Fibroblast of skin of left quadriceps (primary cell): ENCODE measurements around the gene AOX1.
"Not testable (repeated sequence)": the region's sequence is repeated elsewhere in the genome, so short reads cannot be mapped to it uniquely, and the experiment has no call there.

ENCODE experiments used
- DNase-seq, 2 experiments: peaks; one replicate each; pipeline ENCODE4 v3.0.0-alpha.2; 2013; ENCODE audit warnings: low read depth in 2 of 2

AOX1 gene

DNA sequence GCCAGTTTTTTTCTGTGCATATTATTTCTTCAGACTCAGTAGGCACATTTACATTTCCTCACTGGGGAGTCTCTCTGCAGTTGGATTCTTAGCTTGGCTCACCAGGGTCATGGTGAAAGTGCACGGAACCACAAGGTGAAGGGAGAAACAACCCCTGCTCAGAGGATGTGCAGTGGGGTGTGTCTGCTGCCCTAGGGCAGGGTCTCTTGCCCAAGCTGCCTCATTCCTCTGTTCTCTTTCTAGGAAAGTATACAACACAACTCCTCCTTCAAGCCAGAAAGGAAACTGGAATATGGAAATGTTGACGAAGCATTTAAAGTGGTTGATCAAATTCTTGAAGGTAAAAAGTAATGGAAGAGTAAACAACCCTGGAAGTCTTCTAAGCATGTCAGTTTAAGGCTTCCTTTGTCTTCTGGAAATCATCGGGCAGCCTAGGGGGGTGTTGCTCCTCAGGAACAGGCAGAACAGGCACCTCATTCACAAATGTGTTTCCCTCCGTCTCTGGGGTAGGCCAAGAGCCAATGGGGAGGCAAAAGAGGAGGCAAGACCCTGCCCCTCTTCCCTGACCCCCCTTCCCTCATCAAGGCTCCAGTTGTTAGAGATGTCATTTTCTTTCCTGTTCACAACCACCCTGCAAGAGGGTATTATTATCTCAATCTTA is 41.4 kb downstream of the AOX1 start:
- DNase-seq = no peak

DNA sequence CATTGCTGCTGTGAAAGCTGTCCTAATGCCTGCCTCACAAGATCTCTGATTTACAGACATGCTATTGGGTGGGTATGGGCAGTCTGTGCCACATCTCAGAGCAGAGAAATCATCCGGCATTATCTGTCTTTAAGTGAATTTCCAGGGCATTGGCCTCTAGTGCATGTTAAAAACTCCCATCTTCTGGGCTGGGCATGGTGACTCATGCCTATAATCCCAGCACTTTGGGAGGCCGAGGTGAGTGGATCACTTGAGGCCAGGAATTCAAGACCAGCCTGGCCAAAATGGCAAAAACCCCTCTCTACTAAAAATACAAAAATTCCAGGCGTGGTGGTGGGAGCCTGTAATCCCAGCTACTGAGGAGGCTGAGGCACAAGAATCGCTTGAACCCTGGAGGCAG is 42.6 kb downstream of the AOX1 start:
- not testable (repeated sequence) for DNase-seq

DNA sequence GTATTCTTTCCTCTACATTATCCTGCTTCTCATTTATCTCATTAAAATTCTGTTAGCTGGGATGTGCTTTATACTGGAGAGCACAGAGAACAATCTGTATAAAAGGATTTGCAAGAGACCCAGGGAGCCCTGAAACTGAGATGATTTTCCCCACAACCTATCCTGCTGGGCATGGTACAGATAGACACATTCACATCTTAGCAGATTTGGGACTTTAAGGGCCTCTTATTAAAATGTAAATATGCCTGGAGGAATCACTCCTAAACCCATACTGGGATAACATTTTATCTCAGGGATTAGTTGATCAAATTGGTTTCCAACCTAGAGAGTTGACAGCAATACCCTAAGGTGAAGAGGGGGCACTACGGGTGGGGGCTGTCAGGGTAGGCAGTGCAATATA is 45.5 kb downstream of the AOX1 start:
- DNase-seq = no peak

DNA sequence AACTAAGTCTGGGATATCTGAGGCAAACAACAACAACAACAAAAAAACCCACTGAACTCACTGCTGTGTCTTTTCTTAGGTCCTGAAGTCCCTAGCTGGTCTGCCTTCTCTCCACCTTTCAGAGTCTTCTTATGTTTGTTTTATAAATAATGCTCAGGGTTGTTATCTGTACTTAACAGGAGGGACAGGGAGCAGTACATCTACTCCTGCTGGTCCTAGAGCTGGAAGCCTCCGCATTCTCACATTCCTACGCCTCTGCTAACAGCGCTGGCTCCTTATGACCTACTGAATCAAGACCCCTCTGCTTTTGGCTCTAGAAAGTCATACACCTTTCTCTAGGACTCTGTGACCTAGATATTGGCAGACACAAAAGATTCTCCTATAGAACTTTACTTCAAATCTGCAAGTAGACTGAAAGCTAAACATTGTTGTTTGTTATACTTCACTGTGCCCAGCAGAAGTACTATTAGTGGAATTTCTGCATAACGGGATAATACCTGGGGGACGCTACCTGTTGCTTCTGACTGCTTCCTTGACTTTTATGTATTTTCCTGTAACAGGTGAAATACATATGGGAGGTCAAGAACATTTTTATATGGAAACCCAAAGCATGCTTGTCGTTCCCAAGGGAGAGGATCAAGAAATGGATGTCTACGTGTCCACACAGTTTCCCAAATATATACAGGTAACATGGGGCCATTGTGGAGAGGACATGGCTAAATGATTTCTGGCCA is 48.6 kb downstream of the AOX1 start:
- DNase-seq = no peak

DNA sequence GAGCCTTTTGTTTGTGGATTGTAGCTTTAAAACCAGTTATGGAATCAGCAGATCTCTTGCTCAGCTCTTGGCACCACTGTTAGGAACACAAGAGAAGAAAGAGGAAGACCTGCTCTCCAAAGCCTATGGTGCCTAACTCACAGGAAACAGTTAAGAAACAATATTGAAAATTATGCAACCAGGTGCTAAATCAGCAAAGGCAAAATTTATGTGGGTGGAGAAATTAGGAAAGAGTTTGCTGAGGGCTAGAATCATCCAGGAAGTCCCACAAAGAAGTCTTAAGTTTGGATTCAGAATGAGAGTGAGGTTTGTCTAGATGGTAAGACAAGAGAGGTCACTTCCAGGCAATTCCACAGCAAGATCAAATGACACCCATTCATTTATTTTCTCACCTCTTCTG is 49.4 kb downstream of the AOX1 start:
- no peak for DNase-seq

DNA sequence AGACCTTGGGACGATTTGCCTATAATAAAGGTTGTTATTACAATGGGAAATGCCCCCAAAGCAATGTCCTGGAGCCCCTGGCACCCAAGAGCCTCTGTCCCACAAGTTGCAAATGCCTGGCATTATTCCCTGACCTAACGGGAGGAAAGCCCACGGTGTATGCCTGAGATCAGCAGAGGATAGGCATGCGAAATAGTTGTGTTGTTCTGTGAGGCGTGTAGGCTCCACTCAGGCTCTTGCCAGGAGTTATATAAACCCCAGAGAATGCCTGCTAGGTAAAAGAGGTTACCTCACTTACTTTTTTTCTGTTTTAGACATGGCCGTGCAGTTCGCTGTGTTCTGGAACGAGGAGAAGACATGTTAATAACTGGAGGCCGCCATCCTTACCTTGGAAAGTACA is 52.1 kb downstream of the AOX1 start:
- no peak for DNase-seq

DNA sequence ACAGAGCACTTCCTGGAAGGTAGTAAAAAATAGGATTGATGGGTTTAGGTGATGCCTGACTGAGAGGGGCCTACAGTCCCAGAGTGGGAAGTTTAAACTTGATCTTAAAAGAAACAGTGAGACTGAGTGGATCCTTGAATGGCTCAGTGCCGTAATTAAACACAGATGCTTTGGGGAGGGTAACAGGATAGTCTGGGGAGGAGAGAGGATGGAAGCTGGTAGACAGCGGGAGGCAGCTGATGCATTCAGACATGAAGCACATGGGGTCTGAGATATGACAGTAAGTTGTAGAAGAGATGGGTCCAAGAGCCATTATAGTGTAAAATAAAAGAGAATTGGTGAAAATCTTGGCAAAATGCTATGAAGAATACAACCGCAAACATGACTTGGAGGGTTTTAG is 54.4 kb downstream of the AOX1 start:
- DNase-seq = peak; percentile 35 to 39

DNA sequence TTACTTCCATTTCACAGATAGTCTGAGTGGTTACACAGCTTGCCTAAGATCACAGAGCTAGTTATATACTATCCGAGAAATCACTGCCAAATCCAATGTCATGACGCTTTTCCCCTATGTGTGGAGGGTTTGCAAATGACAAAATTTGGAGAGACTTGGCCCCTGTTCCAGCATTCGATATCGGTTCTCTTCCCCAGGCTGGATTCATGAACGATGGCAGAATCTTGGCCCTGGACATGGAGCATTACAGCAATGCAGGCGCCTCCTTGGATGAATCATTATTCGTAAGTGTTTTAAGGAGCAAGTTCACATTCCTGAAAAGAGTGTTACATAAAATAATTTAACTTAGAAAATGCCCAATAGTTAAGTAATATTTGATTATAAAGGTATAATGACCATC is 55.1 kb downstream of the AOX1 start:
- no peak for DNase-seq

DNA sequence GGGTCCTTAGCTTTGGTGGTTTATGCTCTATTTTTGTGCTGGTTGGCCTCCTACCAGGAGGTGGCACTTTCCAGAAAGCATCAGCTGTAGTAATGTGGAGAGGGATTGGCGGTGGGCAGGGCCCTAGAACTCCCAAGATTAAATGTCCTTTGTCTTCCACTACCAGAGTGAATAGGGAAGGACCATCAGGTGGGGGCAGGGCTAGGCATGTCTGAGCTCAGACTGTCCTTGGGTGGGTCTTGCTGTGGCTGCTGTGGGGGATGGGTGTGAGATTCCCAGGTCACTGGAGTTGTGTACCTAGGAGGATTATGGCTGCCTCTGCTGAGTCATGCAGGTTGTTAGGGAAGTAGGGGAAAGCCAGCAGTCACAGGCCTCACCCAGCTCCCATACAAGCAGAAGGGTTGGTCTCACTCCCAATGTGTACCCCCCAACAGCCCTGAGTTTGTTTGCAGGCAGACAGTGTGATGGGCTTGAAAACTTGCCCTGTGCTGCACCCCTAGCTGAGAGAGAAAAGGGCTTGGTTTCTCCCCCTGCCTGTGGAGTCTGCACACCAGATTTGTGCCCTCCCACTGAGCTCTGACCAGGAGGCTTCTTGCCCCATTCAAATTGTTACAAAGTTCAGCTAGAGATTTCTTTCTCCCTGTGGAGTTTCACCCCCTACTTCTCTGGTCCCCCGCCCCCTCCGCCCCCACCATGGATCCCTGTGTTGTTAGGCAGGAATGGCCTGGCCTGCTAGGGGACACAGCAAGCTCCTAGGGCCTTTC is 62.9 kb downstream of the AOX1 start:
- not testable (repeated sequence) for DNase-seq

DNA sequence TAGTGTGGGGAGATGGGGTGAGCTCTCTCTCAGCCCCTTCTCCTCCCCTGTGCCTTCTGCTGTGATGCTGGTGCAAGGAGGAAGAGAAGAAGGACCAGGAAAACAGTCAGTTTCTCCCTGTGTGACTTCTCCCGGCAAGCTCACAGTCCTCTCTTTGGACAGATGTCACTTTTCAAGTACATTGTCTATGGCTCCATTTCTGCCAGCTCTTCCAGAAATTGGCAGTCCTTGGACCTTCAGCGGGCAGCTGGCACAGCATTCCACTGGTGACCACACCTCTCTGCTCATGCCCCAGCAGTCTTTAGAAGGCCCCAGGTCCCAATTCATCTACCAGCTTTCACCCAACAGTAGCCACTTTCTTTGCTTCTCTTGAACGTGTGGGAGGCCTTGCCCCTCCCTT is 63.9 kb downstream of the AOX1 start:
- DNase-seq = no peak

DNA sequence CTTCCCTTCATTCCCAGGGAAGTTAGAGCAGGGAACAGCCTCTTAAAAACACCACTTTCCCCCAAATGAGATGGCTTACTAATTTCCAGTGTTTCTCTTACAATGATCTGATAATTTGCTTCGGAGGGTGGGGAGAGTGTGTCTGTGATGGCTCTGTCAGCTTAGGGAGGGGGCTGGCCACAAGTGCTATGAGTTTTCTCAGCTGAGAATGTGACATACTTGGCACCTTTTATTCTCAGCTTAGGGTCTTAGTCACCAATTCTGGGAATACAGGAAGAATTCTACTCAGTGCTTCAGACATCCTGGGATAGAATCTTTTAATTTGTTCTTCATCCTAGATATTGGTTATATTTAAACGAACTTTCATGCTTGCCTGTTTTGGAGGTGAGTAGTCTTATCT is 64.4 kb downstream of the AOX1 start:
- DNase-seq = no peak

DNA sequence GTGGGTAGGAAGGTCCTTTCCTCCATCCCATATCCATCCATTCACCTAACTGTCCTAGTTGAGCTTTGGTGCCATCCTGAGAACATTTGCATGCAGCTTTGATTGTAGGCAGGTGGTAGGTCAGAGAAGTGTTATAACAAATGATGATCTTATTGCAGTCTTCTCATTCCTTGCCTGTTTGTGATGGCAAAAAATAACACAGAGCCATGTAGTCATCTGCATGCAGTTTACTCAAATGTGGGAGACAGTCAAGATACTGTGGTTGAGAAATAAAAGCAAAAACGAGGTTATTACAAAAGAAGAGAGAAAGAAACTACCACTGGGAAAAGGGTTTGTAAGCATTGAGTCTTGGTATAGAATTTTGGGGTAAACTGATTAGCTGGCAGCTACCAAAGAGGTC is 66.3 kb downstream of the AOX1 start:
- DNase-seq = no peak

DNA sequence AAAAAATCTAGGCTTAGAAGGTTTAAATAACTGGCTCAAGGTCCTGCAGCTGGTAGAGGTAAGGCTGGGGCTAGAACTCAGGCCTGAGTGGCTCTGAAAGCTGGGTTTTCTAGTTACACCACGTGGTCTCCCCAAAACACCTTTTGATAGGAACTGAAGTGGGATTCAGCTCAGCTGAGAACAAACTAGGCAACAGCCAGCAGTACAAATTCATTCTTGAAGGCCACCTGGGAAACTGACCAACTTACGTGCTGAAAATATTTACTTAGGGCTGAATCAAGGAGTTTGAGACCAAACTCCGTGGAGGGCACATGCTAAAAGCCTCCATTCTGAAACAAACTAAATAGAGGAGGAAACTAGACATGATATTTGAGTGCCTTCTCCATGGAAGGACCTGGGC is 67.2 kb downstream of the AOX1 start:
- no peak for DNase-seq

DNA sequence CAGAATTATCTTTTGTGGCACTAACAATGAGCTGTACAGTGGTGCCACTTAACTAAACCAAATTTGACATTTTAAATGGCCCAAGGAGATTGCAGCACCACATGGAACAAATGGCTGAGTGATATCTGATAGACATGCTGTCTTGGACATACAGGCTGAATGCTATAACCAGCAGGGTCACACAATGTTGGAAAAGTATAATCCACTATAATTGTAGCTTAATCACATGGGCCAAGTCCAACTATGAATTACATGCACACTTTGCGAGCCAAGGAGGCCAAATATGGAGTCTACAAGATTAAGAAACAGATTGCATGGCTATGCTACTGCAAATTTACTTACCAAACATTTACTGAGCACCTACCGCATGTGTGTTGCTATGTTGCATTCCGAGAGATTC is 69.0 kb downstream of the AOX1 start:
- DNase-seq = no peak

DNA sequence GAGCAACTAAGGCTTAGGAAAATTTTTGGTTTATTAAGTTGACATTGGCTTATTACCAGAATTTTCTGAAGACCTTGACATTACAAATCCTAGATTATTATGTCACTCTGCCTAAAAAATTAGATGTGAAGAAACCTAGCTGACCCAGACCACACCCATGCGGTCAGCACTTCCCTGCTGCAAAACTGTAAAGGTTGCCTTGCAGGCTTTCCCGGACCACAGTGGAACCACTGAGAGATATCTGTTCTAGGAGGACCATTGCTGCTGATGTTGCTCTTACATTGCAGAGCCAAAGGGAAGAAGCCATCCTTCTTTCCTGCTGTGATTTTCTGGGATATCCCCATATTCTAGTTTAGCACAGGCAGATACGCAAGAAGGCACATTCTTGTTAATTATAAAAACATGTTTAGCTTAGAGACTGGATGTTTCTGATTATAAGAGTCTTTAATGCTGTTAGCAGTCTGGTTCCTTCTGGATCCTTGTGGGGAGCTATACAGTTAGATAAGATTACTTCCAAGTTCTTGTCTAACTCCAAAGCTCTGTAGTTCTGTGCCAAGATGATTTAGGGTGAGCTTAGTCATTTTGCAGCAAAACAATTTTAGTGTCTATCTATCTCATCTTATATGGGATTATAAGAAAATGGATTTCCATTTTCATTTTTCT is 70.2 kb downstream of the AOX1 start:
- peak; percentile 57 to 58 for DNase-seq

DNA sequence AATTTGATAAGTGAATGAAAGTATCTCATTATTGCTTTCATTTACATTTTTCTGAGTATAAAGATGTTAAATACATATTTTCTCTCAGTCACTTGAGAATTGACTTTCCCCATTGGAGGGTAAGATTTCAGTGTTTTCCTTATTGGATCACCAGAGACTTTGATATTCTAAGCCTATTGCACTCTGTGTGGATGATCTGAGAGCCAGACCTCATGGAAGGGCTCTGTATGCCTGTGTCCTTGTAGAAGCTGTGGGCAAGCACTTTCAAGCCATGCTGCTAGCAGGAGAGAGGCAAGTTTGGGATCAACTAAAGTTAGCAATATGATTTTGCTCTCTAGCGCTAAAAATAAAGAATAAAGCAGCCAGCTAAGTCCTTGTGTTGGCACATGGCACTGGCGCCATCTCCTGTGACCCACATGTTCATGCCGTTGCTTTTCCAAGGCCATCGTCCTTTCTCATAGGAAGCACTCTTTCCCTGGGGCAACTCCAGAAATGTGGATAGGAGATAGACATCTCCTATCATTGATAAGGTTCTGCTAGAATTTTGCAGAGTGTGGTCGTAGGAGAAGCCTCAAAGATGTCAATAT is 72.6 kb downstream of the AOX1 start:
- no peak for DNase-seq

DNA sequence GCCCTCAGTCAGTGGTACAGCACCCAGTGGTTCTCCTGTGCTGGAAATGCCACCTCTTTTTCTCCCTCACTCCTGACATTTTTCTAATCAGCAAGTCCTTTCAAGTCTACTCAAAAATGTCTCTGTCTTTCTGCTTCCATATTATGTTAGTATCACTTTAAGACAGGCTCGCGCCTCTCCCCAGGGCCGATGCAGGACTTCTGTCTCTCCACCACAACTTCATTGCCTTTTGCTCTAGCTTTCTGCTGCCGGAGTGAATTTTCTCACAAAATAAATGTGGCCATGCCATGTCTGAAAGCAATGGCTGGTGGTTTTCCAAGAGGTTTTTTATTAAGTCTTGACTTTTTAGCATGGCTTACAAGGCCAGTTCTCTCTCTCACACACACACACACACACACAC is 73.6 kb downstream of the AOX1 start:
- DNase-seq = no peak

DNA sequence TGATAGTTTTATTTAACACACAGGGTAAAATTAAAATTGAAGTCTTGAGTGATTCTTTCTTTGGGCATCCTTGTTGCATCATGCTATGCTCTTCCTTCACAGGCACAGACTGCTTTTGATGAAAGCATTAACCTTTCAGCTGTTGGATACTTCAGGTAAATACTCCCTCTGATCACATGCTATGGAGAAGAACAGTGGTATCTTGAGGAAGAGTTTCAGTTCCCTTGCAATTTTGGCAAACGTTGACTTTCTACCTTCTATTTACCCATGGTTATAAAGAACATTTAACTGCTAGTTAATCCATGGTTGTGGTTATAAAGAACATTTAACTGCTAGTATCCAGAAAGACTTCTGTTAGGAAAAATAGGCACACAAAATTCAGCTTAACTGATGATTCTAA is 75.7 kb downstream of the AOX1 start:
- no peak for DNase-seq

DNA sequence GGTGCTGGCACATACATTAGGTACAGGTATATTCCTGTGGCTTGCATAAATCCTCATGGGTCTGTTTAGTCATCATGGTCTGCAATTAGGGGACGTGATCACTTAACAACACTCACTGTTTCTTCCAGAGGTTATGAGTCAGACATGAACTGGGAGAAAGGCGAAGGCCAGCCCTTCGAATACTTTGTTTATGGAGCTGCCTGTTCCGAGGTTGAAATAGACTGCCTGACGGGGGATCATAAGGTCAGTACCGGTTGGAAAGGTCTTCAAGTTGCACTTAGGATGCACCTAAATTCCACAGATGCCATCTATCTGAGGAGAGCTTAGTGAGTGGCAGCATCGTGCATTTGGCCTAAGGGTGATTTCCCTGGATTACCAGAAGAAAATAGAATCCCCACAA is 76.9 kb downstream of the AOX1 start:
- DNase-seq = peak; percentile 5 to 6

DNA sequence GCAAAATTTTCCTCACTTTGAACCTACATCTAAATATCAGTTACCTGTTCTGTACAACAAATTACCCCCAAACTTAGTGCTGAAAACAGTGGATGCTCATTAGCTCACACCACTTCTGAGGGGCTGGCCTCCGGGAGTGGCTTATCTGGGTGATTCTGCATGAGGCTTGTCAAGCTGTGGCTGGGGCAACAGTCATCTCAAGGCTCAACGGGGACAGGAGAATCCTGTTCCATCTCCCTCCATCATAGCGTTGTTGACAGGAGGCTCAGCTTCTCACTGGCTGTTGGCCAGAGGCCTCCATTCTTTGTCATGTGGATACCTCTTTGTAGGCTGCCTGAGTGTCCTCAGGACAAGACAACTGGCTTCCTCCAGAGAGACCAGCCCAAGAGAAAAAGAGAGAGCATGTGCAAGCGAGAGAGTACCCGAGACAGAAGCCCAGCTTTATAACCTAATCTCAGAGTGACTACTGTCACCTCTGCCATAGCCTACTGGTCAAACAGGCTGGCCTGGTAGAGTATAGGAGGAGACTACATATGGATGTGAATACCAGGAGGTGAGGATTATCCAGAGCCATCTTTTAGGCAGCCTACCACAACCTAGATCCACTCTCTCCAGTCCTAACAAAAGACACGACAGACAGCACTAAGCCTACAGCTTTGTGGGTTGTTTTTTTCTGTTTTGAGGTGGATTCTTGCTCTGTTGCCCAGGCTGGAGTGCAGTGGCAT is 79.1 kb downstream of the AOX1 start:
- no peak for DNase-seq
